PC-9 (cell line): ENCODE measurements around the gene MYL7.
"Not testable (repeated sequence)": the region's sequence is repeated elsewhere in the genome, so short reads cannot be mapped to it uniquely, and the experiment has no call there.

Source experiments
- CTCF ChIP-seq: fragments of 200-600 bp; sonication (generic); conservative IDR thresholded peaks from 2 replicates; pipeline ENCODE4 v1.6.1; 2017; ENCODE audit warnings: mixed run types, antibody characterized with exemption, mild to moderate bottlenecking, moderate library complexity
- EZH2 ChIP-seq: fragments of 200-600 bp; sonication (generic); IDR thresholded peaks from 2 replicates; pipeline ENCODE4 v1.8.0; 2017; ENCODE audit warnings: antibody characterized with exemption, low read depth

- not testable (repeated sequence) for TF ChIP-seq CTCF, EZH2
Measured at GRCh38 chr7:44171901-44172300, 30.8 kb upstream of the MYL7 start.
